Hepatocyte (in vitro differentiated cells): ENCODE results near the gene EDA. TPM values are rescaled to one million over a fixed set of nuclear protein-coding genes. Genes with fewer than 3 reads are reported as not detected.

ENCODE experiments used
- DNase-seq: peaks from one replicate; pipeline ENCODE4 v3.0.0-alpha.2; 2016; ENCODE audit warnings: low spot score
- H2AFZ ChIP-seq: fragments of 200-600 bp; sonication (generic); 2 replicates; pipeline ENCODE4 v1.6.0; 2016; ENCODE audit warnings: antibody characterized with exemption, mild to moderate bottlenecking
- H3K27ac ChIP-seq: fragments of 200-600 bp; sonication (generic); 2 replicates; pipeline ENCODE4 v1.5.1; 2016; ENCODE audit warnings: mild to moderate bottlenecking
- H3K27me3 ChIP-seq: fragments of 200-600 bp; sonication (generic); 2 replicates; pipeline ENCODE4 v1.6.1; 2016
- H3K36me3 ChIP-seq: fragments of 200-600 bp; sonication (generic); replicated peaks from 2 replicates; pipeline ENCODE4 v1.5.1; 2016; ENCODE audit warnings: low read depth; ENCODE audit not compliant: insufficient read depth
- H3K4me1 ChIP-seq: fragments of 200-600 bp; sonication (generic); 2 replicates; pipeline ENCODE4 v1.5.1; 2016; ENCODE audit warnings: mild to moderate bottlenecking, moderate library complexity; ENCODE audit not compliant: insufficient read depth
- H3K4me2 ChIP-seq: fragments of 200-600 bp; sonication (generic); 2 replicates; pipeline ENCODE4 v1.6.0; 2016
- H3K4me3 ChIP-seq: fragments of 200-600 bp; sonication (generic); 2 replicates; pipeline ENCODE4 v1.5.1; 2016; ENCODE audit warnings: mild to moderate bottlenecking
- H3K79me2 ChIP-seq: fragments of 200-600 bp; sonication (generic); 2 replicates; pipeline ENCODE4 v1.6.0; 2017; ENCODE audit warnings: mild to moderate bottlenecking
- H3K9me2 ChIP-seq: fragments of 200-600 bp; sonication (generic); replicated peaks from 2 replicates; pipeline ENCODE4 v1.6.0; 2017; ENCODE audit warnings: mild to moderate bottlenecking; ENCODE audit not compliant: insufficient read depth
- H3K9me3 ChIP-seq: fragments of 200-600 bp; sonication (generic); 2 replicates; pipeline ENCODE4 v1.5.1; 2016; ENCODE audit warnings: low read depth, mild to moderate bottlenecking
- H4K20me1 ChIP-seq: fragments of 200-600 bp; sonication (generic); 2 replicates; pipeline ENCODE4 v1.6.0; 2016; ENCODE audit warnings: mild to moderate bottlenecking; ENCODE audit not compliant: insufficient read depth, poor library complexity, severe bottlenecking
- CTCF ChIP-seq: fragments of 200-600 bp; sonication (generic); IDR thresholded peaks from 2 replicates; pipeline ENCODE4 v1.5.1; 2016; ENCODE audit warnings: antibody characterized with exemption, mild to moderate bottlenecking; ENCODE audit not compliant: poor library complexity
- EZH2 ChIP-seq: fragments of 200-600 bp; sonication (generic); IDR thresholded peaks from 2 replicates; pipeline ENCODE4 v1.6.1; 2016; ENCODE audit warnings: antibody characterized with exemption, mild to moderate bottlenecking, borderline replicate concordance
- EZH2phosphoT487 ChIP-seq: fragments of 200-600 bp; sonication (generic); IDR thresholded peaks from one replicate; pipeline ENCODE4 v1.6.1; 2018; ENCODE audit warnings: antibody characterized with exemption, mild to moderate bottlenecking, low read depth, moderate library complexity; ENCODE audit not compliant: unreplicated experiment, severe bottlenecking
- WGBS: methylation state at CpG from one replicate; pipeline ENCODE4 v1.1.6; 2016; ENCODE audit warnings: low lambda C conversion rate; ENCODE audit errors: missing lambda C conversion rate; 5-methylcytosine and 5-hydroxymethylcytosine counted together
- polyA plus RNA-seq: library from polyadenylated mRNA; unstranded; fragments of >200 nt; fragmentation: Nextera tagmentation; extraction: Ambion mirVana; gene quantifications from 2 replicates; pipeline ENCODE4 v1.2.1, GENCODE V29; 2016
- total RNA-seq: library from RNA; depleted of rRNA; stranded (reverse); fragments of >200 nt; gene quantifications from 2 replicates; pipeline ENCODE4 v1.2.3, GENCODE V29; 2014

The EDA gene
- total and polyA plus RNA-seq, 2 experiments from 2014 or later = 4.7 to 19.1 TPM

- TF ChIP-seq EZH2phosphoT487 (no peak), EZH2 (no peak), CTCF (no peak)
- Histone ChIP-seq H2AFZ (no peak overlapping the region), H3K4me1 (no peaks in the 10 kb centered on the region), H3K4me2 (no peak overlapping the region), H3K9me3 (no peaks in the 10 kb centered on the region), H3K27me3 (no peaks in the 10 kb centered on the region), H3K4me3 (no peak overlapping the region), H3K9me2 (no peaks in the 10 kb centered on the region), H3K36me3 (no peaks in the 10 kb centered on the region), H3K79me2 (no peaks in the 10 kb centered on the region), H3K27ac (no peak overlapping the region), H4K20me1 (no peaks in the 10 kb centered on the region)
- 64% methylated on average over 1 of the region's 1 CpG for WGBS
- no peak for DNase-seq
Measured at GRCh38 chrX:69951753-69952152, 335.8 kb downstream of the EDA start.

DNA sequence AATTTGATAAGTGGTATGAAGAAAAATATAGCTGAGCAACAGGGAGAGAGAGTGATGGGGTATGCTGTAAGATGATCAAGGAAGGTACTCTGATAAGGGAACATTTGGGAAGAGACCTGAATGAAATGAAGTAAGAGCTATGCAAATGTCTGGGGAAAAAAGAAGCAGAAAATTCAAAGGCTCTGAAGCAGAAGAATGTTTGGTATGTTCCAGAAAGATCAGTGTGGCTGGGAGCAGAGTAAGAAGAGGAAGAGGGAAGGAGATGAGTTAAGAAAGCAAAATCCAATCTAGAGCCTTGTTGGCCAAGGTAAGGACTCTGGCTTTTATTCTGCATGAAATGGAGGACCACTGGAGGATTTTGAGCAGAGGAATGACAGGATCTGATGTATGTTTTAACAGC is 343.8 kb downstream of the EDA start:
- Histone ChIP-seq H3K36me3 (no peaks in the 10 kb centered on the region), H3K9me2 (no peaks in the 10 kb centered on the region), H3K79me2 (no peaks in the 10 kb centered on the region), H3K4me3 (no peak overlapping the region), H4K20me1 (no peaks in the 10 kb centered on the region), H3K9me3 (no peaks in the 10 kb centered on the region), H3K27ac (no peak overlapping the region), H2AFZ (no peak overlapping the region), H3K4me2 (no peak overlapping the region), H3K27me3 (no peaks in the 10 kb centered on the region), H3K4me1 (no peaks in the 10 kb centered on the region)
- TF ChIP-seq EZH2 = no peak
- TF ChIP-seq EZH2phosphoT487 = no peak
- TF ChIP-seq CTCF = no peak
- no peak for DNase-seq

DNA sequence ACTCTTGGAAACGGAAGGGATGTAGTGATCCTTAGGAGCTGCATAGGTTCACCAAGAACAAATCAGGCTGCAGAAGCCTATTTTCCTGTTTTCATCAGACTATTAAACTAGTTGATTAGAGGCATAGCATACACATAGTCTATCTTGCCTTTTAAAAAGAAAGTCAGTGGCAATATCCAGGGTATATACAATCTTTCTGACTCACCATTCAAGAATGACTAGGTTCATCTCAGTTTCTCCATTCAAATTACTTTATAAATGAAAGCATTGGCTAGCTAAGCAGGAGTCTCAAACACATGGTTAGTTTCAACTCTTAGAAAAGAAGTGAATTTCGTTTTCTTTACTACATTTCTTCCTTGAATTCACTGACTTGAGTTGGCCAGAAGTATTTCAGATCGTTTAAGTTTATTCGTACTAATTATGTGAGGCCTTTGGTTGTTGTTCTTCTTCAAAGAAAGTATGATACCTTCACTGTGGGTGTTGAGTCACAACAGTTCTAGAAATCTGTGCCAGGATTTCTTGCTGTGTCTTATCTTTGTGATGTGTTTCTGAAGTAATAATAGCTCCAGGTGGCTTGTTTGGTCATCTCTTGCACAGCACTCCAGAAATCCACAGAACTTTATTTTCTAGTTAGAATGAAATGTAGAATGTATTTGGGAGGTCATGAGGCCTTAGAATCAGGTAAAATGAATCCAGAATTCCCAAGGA is 345.6 kb downstream of the EDA start:
- Histone ChIP-seq H3K9me3 (no peaks in the 10 kb centered on the region), H3K4me1 (no peaks in the 10 kb centered on the region), H3K4me3 (no peak overlapping the region), H3K4me2 (no peak overlapping the region), H3K27ac (no peak overlapping the region), H4K20me1 (no peaks in the 10 kb centered on the region), H3K9me2 (no peaks in the 10 kb centered on the region), H3K79me2 (no peaks in the 10 kb centered on the region), H2AFZ (no peak overlapping the region), H3K36me3 (no peaks in the 10 kb centered on the region), H3K27me3 (no peaks in the 10 kb centered on the region)
- DNase-seq = no peak
- TF ChIP-seq EZH2phosphoT487 (no peak), CTCF (no peak), EZH2 (no peak)
- WGBS = 66% methylated on average over 4 of the region's 4 CpGs
